SIG-M5 (cell line): ENCODE results near the gene FOXP1.
"Not testable (repeated sequence)": the region's sequence is repeated elsewhere in the genome, so short reads cannot be mapped to it uniquely, and the experiment has no call there.

Experiments
- DNase-seq: peaks from one replicate; lab custom pipeline; 2025; lab: John Stamatoyannopoulos, UW

The FOXP1 gene

DNA sequence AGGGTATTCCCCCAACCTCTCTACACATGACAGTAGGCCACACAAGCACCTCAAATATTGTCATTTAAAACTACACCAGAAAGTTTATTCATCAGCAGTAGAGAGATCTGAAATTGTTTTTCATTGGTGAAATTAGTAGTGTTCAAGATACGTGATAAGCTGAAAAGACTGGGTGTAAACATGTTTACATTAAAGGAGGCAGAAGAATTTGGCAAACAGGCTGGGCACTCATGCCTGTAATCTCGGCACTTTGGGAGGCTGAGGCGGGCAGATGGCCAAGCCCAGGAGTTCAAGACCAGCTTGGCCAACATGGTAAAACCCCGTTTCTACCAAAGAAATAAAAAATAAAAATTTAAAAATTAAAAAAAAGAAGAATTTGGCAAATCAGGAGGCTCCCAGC is 255.6 kb downstream of the FOXP1 start:
- no peak for DNase-seq

DNA sequence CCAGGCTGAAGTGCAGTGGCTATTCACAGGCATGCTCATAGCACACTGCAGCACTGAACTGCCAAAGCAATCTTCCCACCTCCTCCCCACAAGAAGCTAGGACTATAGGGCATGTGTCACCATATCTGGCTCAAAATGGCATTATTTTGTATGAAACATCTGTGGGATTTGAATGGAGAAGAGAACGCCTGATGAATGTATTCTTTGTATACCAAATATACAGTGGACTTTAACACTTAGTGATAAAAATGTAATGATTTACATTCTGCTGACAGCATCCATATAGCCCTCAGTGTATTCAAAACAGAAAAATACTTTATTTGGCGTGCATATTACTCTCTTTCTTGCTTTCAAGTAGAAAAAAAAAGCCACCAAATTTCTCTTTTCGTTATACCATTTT is 257.8 kb downstream of the FOXP1 start:
- DNase-seq: no peak

DNA sequence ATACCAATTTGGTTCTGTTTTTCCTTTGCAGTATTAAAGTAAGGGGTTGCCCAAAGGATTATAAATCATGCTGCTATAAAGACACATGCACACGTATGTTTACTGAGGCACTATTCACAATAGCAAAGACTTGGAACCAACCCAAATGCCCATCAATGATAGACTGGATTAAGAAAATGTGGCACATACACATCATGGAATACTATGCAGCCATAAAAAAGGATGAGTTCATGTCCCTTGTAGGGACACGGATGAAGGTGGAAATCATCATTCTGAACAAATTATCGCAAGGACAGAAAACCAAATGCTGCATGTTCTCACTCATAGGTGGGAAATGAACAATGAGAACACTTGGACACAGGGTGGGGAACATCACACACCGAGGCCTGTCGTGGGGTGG is 259.3 kb downstream of the FOXP1 start:
- DNase-seq: not testable (repeated sequence)

DNA sequence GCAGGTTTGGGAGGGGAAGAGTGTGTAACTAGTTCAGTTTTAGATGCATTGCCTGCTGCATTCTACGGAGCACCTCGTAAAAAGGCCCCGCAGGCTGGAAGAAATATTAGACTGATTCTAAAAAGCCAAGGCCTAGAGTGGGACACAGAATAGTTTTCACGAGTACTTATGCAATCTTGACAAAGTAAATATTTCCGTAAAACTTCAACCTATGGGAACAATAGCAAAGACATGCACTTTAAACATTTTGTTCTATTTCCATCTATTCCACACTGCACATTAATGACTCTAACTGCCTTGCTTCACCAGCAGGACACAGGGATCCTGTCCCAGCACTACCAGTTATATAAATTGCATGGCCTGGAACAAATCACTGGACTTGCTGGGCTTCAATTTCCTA is 260.0 kb downstream of the FOXP1 start:
- DNase-seq: no peak

DNA sequence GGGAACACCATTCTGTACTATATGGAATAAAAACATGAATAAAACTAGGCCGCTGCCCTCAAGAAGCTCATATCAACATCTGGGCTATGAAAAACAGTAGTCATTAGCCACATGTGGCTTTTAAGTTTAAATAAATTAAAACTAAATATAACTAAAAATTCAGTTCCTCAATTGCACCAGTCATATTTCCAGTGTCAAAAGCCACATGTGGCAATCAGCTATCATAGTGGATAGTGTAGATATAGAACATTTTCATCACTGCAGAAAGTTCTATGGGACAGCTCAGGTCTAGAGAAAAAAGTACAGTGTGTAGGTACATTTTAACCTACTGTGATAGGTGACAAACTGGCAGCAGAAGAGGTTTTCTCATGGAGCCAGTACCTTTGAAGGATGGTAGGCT is 261.4 kb downstream of the FOXP1 start:
- no peak for DNase-seq

DNA sequence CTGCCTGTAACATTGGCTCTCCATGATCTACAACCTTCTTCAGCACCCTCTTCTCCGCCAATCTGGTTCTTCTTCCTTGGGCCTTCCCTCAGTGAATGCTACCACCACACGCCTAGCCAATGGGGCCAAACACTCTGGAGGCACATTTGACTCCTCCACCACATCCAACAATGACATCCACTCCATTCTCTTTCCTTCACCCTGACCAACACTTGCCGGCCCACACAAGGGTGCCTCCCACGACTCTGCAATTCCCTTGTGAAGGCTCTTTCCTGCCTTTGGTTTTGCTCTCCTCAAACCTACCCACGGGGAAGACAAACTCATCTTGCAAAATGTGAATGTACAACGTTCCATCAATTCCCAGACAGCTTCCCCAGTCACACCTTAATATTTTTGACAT is 263.8 kb downstream of the FOXP1 start:
- DNase-seq: no peak

DNA sequence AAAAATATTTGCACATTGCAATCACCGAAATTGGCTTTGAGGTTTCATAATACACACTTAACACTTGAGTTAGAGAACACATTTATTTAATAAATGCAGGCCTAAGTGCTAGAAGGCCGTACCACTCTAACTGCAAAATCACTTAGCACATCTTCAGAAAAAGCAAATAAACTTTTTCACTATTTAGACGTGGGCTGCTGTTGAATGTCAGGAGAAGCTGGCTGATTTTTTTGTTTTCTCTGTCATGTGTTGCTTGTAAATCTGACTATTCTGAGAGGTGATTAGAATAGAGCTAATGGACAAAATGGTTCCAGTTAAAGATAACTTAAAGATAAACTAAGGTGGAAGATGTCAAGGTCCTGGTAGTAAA is 265.1 kb downstream of the FOXP1 start:
- DNase-seq: no peak

DNA sequence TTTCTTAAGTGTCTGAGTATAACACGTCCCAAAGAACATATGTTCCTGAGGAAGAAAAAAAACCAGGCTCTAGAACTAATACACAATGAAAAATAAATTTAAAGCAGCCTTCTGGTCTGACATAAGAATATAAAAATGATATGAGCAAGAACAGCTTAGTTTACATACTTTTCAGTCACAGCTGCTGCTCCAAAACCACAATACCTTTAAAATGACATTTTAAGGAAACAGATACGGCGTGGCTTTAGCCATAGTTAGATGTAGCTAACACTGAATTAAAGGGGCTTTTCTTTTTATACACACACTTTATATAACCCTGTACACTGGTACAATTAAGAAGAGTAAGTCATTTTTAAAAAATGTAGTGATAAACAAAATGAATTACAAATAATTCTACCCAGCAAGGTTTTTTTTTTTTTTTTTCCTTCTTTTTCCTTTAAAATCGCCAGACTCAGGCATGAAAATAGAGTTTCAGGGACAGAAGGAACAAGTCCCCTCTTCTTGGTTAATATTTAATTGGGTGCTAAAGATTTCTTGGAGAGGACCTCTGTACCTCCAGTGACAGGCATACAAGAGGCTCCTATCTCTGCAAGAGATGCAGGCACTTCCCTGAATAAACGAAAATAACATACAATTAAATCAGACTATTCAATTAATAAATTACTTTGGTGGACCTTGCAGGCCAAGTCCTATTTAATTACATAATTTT is 265.6 kb downstream of the FOXP1 start:
- DNase-seq: no peak

DNA sequence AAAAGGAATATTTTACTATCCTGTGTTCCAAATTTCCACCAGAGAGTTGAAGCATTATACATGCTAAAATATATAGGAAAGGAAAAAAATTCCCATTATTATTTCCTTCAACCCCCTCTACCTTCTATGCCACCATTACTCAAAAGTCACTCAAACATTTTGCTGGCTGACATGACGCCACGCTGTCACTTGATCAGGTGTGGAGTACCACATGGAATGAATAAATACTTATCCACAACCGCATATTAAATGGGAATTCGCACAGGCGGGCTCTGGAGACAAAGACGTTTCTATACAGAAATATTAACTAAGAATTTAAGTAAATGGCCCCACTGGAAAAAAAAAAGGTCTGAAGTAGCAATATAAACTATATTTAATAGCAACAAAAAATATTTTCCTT is 266.4 kb downstream of the FOXP1 start:
- DNase-seq: no peak

DNA sequence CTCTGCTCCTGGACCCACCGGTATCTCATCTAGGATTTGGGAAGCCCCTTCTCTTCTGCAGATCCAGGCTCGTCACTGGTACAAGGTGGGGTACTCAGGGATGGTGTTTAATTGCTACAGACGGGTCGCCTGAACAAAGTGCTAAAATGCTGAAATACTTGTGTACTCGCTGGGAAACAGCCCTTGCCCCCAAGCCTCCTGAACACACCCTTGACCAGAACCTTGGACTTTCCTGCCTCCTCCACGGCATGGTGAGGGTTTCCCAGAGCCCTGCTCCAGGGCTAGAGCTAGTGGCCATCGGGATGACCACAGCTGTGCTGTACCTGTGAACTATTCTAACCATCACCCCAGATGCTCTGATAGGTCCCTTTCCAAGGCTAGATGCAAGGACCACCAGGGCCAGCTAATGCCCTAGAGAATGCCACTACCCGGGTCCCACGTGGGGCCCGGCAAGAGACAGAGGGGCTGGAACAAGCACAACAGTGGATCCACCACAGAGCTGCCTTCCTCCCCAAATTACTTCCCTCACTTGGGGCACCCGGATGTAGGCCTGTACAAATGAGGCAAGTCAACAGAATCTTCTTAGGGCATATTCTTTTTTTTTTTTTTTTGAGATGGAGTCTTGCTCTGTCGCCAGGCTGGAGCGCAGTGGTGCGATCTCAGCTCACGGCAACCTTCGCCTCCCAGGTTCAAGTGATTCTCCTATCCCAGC is 267.3 kb downstream of the FOXP1 start:
- DNase-seq: no peak

DNA sequence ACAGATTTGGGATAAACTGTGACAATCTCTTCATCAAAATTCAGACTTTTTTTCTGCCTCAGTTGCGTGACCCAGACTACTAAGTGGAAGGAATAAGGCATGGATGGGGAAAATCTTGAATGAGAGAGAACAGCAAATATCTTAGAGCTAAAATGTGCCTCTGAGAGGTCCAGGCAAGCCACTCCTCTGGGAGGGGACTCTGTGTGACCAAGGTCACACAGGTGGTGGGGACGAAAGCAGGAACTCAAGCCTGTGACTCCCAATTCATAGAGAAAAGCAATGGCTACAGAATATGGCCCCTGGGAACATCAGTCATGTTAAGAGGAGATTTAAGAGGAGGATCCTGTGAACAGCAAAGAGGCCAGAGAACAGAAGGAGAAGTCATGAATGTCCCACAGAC is 268.1 kb downstream of the FOXP1 start:
- DNase-seq: no peak

DNA sequence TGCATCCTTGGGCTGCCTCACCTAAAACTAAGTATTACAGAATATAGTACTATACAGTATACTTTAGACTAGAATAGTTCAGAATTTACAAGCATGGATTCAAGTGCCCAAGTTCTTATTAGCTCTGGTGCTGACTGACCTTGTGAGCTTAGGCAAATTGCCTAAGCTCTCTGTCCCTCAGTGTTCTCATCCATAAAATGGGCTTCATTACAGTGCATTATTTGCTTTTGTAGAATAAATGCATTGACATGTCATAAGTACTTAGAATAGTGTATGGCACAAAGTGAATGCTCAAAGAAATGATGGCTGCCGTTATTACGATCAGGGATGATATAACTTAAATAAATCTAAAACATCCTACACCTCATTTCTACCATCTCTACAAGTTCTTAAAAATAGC is 269.7 kb downstream of the FOXP1 start:
- no peak for DNase-seq

DNA sequence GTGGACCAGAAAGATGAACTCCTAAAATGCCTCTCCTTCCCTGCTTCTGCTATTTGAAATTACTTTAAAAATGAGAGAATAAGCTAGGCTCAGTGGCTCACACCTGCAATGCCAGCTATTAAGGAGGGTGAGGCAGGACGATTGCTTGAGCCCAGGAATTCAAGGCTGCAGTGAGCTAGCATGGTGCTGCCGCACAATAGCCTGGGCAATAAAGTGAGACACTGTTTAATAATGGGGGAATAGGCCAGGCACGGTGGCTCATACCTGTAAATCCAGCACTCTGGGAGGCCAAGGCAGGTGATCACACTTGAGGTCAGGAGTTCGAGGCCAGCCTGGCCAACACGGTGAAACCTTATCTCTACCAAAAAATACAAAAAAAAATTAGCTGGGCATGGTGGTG is 271.1 kb downstream of the FOXP1 start:
- no peak for DNase-seq

DNA sequence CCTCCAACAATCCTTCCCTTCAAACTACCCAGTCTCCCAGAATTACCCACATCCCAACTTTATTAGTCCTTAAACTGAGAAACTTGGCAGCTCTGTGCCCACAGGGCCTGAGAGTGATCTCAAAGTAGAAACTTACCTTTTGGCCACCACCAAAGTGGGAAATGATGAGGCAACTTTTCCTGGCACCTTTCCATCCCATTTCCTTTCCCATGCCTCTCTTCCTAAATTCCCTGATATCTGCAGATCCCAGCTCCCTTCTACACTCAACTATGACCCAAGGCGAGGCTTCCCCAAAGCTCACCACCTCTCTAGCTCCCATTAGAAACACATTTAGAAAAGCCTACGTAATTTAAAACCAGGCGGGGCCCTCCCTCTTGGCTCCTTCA is 271.9 kb downstream of the FOXP1 start:
- DNase-seq: no peak

DNA sequence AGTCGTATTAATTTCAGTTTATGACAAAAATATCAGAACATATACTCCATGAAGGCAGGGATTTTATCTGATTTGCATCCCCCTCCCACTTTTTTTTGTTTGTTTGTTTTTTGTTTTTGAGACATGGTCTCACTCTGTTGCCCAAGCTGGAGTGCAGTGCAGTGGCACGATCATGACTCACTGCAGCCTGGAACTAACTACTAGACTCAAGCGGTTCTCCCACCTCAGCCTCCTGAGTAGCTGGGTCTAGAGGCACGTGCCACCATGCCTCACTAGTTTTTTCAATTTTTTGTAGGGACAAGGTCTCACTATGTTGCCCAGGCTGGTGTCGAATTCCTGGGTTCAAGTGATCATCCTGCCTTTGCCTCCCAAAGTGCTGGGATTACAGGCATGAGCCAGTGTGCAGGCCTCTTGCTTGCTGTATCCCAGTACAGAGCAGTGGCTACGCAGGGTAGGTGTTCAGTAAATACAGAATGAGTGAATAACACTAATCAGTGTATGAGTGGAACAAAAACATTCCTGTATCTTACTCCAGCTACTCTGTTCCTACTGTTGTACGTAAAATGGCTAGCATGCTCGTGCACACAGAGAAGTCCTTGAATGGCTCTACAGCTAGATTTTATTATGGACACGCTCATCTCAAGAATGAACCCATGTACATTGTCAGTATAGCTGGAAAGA is 272.4 kb downstream of the FOXP1 start:
- DNase-seq: no peak

DNA sequence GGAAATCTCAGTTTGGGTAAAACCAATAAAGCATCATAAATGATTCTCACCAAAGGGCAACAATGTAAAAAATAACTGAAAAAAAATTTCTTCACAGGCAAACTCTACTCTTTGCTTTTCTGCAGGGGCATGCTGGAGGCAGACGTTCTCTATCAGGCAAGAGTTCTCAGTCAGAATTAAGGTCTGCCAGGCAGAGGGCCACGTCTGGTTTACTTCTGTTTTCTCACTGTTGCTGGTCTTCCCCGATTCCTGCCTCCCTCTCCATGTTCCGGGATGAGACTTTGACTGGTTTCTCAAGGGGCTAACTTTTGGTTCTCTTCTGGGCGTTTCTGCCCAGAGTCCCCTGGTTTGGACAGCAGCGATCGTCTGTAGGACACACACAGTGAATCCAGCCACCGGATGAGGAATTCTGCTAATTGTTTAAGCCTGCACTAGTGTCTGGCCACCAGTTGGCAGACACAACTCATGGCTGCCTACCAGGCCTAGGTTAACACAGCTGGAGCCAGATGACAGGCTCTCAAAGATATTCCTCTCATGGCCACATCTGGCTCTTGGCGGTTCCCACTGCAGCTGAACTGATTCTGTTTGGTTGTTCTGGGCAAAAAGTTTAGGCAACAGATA is 273.1 kb downstream of the FOXP1 start:
- no peak for DNase-seq

DNA sequence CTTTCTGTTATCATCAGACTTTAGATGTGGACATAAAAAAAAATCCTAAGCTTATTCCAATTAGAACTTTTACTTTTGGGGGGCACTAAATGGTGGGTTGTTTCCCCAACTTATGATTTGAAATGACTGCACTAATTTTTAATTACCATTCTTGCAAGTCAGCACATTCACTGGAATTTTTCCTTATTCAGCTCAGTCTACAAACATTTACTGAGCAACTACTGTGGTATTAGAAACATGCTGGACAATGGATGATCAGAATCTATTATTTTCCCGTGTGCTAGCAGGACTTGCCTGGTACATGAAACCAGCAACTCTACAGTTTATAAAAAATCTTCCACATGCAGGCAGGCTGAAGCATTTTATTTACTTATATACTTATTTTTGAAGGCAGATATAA is 273.6 kb downstream of the FOXP1 start:
- no peak for DNase-seq

DNA sequence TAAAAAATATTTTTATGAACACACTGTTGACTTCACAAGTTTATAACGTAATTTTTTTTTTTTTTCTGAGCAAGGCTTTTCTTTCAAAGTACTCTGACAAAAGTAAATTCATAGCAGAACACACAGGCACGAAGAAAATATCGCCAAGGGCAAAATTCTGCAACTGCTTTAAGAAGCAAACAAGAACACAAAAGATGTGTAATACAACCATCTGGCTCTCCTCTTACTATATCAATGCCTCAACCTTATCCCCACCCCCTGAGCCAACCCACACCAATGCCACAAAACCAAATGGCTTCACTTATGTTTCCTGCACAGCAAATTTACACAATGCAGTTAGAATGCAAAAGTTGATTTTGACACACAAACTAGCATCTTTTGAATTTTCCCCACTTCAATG is 274.2 kb downstream of the FOXP1 start:
- DNase-seq: no peak

DNA sequence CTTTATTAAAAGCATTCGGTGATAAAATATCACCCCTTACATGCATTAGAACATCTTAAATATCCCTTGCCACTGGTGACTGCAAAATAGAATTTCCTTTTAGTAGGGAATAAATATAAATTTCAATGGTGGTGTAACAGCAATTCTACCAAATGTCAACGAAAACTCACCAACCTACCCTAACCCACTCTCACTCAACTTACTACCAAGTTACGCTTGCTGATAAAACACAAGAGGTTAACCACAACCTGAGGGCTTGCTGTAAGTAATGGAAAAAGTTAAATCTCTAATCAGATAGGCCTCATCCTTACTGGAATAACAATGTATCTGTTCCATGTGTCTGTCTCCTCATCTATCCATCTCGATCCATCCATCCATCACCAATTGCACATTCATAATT is 274.7 kb downstream of the FOXP1 start:
- no peak for DNase-seq

DNA sequence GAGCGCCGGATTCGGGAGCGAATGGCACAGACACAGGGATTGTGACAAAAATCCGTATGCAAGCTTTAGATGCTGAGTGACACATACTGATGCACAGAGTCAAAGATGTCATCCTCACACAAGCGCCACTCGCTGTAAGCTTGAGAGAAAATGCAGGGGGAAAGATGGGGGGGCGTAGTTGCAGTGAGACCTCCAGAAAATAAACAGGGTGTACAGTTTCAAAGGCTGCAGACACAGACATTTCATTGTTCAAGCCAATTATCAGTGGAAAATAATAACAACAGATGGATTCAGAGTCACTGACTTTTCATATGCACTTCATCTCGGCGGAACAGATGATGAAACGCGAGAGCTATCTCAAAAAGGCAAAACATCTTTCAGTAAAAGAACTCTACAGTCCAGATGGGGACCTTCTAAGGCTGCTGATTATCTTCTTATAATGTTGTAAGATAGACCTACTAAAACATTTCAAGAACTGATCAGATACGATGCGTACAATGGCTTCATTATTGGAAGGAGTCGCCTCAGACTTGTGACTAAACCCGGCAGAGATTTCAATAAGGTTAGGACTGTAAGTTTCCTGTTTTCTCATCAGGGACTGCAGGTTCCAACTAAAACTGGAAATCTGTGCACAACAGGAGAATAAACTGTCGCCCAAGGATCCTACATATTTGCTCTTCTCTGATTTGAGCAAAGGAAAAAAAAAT is 275.4 kb downstream of the FOXP1 start:
- no peak for DNase-seq

DNA sequence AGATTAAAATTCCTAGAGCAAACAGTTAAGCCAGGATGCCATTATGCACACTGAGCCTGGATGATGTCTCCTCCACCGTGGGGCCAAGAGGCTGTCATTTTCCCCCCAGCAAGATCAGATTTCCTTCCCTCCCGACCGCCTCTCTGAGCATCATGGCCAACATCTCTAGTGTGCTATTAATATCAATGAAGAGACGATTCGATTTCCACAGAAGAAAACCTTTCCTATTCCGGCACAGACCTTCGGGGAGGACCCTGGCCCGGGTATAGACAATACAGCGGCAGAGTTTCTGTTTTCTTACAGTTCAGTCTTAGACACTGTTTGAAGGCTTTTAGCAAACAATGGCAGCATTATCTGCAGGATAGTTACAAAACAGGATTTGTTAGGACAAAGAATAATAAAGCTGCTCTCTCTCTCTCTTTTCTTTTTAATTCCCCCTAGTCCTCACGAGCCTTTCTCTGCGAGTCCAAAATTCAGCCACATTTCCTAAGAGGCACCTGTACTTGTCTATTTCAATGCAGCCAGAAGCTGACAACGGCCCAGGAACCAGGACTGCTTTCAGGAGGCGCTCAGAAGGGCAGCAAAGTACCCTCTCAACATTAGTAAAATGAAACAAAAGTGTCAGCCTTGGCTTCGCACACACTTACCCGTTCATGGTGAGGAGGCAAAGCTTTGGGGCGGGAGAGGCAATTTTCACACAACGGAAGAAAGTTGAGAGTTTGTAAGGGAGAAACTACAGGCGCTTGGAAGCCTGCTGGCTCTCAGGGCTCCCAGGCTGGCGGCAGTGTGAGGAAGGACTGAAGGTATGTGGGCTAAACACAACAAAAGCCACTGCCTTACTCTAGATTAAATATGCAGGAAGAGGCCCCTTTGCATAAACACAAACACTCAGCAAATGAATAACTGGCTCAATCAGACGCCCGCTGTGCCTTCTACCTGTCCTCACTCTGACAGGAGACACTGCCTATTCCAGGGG is 278.0 kb downstream of the FOXP1 start:
- DNase-seq: no peak
